ENCODE data around the gene SKIDA1. TPM values are rescaled to one million over a fixed set of nuclear protein-coding genes. Genes with fewer than 3 reads are reported as not detected.

Gene SKIDA1
- total RNA-seq, 5 donors from 2014 or later (not counting 1 experiment from before 2014, with no cell fraction given): 0.12 to 0.72 (median 0.57) TPM

- ChIA-PET CTCF (no interaction called here), POLR2A (interaction anchor here in 1 of 2 donors (0.7 kb wide), 1 partner anchor 23 kb away, joined by 3 read pairs; no protein-coding TSS in a partner anchor)
- H3K9me3 ChIP-seq: no peaks in the 10 kb centered on the region
- H3K27ac Mint-ChIP-seq: no peak overlapping the region
- H3K36me3 ChIP-seq (ENCODE audit: control insufficient read depth in 2 of 2, extremely low read depth in 1 of 2, insufficient read depth in 1 of 2, low read length in 1 of 2): no peaks in the 10 kb centered on the region
- H3K4me3 ChIP-seq (ENCODE audit: control insufficient read depth in 1 of 2, extremely low read depth in 1 of 2, low read length in 1 of 2): no peak overlapping the region
- no peak overlapping the region for H3K27ac ChIP-seq (ENCODE audit: low read length)
- H3K4me1 Mint-ChIP-seq: no peaks in the 10 kb centered on the region
- H3K4me3 Mint-ChIP-seq: no peak overlapping the region
- DNase-seq (no peak), ATAC-seq (replicated peaks in 1 of 4) (no peak)
- WGBS (ENCODE audit: insufficient coverage): 64% methylated on average over 1 of the region's 4 CpGs
- no peaks in the 10 kb centered on the region for H3K9me3 Mint-ChIP-seq
- no peaks in the 10 kb centered on the region for H3K27me3 Mint-ChIP-seq
- no peaks in the 10 kb centered on the region for H3K36me3 Mint-ChIP-seq
- no peaks in the 10 kb centered on the region for H3K4me1 ChIP-seq (ENCODE audit: control insufficient read depth in 1 of 2, extremely low read depth in 1 of 2, insufficient read depth in 2 of 2, low read length in 2 of 2)
- H3K27me3 ChIP-seq (replicated peaks in 1 of 2; ENCODE audit: control insufficient read depth in 2 of 2, extremely low read depth in 1 of 2, insufficient read depth in 2 of 2, low read length in 1 of 2): peaks cover 0 to 8% of the 10 kb centered on the region in 2 experiments
Measured at GRCh38 chr10:21473135-21473534, 52.3 kb downstream of the SKIDA1 start.

- Histone ChIP-seq H3K36me3 (ENCODE audit: control insufficient read depth in 2 of 2, extremely low read depth in 1 of 2, insufficient read depth in 1 of 2, low read length in 1 of 2) (no peaks in the 10 kb centered on the region), H3K9me3 (no peaks in the 10 kb centered on the region), H3K27me3 (replicated peaks in 1 of 2; ENCODE audit: control insufficient read depth in 2 of 2, extremely low read depth in 1 of 2, insufficient read depth in 2 of 2, low read length in 1 of 2) (peaks cover 0 to 7% of the 10 kb centered on the region in 2 experiments), H3K4me3 (ENCODE audit: control insufficient read depth in 1 of 2, extremely low read depth in 1 of 2, low read length in 1 of 2) (no peak overlapping the region), H3K27ac (ENCODE audit: low read length) (no peak overlapping the region), H3K4me1 (ENCODE audit: control insufficient read depth in 1 of 2, extremely low read depth in 1 of 2, insufficient read depth in 2 of 2, low read length in 2 of 2) (no peaks in the 10 kb centered on the region)
- no CpG with 5 or more reads among the region's 3 CpGs for WGBS (ENCODE audit: insufficient coverage)
- ATAC-seq (replicated peaks in 1 of 4): no peak
- Mint-ChIP-seq H3K27me3 (peaks cover 0 to 4% of the 10 kb centered on the region in 2 donors), H3K4me1 (no peaks in the 10 kb centered on the region), H3K4me3 (no peak overlapping the region), H3K9me3 (no peaks in the 10 kb centered on the region), H3K36me3 (no peaks in the 10 kb centered on the region), H3K27ac (no peak overlapping the region)
- no peak for DNase-seq
- ChIA-PET CTCF (interaction anchor here in 1 of 2 donors (0.6 kb wide), 2 partner anchors 1597 to 1653 kb away, joined by 3 read pairs; no protein-coding TSS in a partner anchor), POLR2A (interaction anchor here in 1 of 2 donors (0.6 kb wide), 1 partner anchor 58 kb away, joined by 4 read pairs; no protein-coding TSS in a partner anchor)
Measured at GRCh38 chr10:21468086-21468485, 57.4 kb downstream of the SKIDA1 start.

GRCh38 chr10:21467633-21468032 is 57.8 kb downstream of the SKIDA1 start:
- POLR2A ChIA-PET: interaction anchor here in 1 of 2 donors (0.6 kb wide), 1 partner anchor 58 kb away, joined by 4 read pairs; no protein-coding TSS in a partner anchor
- DNase-seq: no peak
- Mint-ChIP-seq H3K27me3 (peaks cover 0 to 5% of the 10 kb centered on the region in 2 donors), H3K4me3 (no peak overlapping the region), H3K4me1 (no peaks in the 10 kb centered on the region), H3K9me3 (no peaks in the 10 kb centered on the region), H3K36me3 (no peaks in the 10 kb centered on the region), H3K27ac (no peak overlapping the region)
- no CpG with 5 or more reads among the region's 1 CpG for WGBS (ENCODE audit: insufficient coverage)
- Histone ChIP-seq H3K4me3 (ENCODE audit: control insufficient read depth in 1 of 2, extremely low read depth in 1 of 2, low read length in 1 of 2) (no peak overlapping the region), H3K36me3 (ENCODE audit: control insufficient read depth in 2 of 2, extremely low read depth in 1 of 2, insufficient read depth in 1 of 2, low read length in 1 of 2) (no peaks in the 10 kb centered on the region), H3K9me3 (no peaks in the 10 kb centered on the region), H3K4me1 (ENCODE audit: control insufficient read depth in 1 of 2, extremely low read depth in 1 of 2, insufficient read depth in 2 of 2, low read length in 2 of 2) (no peaks in the 10 kb centered on the region), H3K27ac (ENCODE audit: low read length) (no peak overlapping the region), H3K27me3 (replicated peaks in 1 of 2; ENCODE audit: control insufficient read depth in 2 of 2, extremely low read depth in 1 of 2, insufficient read depth in 2 of 2, low read length in 1 of 2) (peaks cover 0 to 7% of the 10 kb centered on the region in 2 experiments)
- CTCF ChIA-PET: interaction anchor here (0.6 kb wide), 3 partner anchors 192 to 1654 kb away, joined by 3 read pairs; no protein-coding TSS in a partner anchor
- no peak for ATAC-seq (replicated peaks in 1 of 4)

GRCh38 chr10:21464134-21464533 is 61.3 kb downstream of the SKIDA1 start:
- H3K36me3 ChIP-seq (ENCODE audit: control insufficient read depth in 2 of 2, extremely low read depth in 1 of 2, insufficient read depth in 1 of 2, low read length in 1 of 2): no peaks in the 10 kb centered on the region
- Mint-ChIP-seq H3K27ac (no peak overlapping the region), H3K36me3 (no peaks in the 10 kb centered on the region), H3K9me3 (no peaks in the 10 kb centered on the region), H3K27me3 (peaks cover 0 to 5% of the 10 kb centered on the region in 2 donors), H3K4me3 (no peak overlapping the region), H3K4me1 (no peaks in the 10 kb centered on the region)
- no peak overlapping the region for H3K4me3 ChIP-seq (ENCODE audit: control insufficient read depth in 1 of 2, extremely low read depth in 1 of 2, low read length in 1 of 2)
- ChIA-PET CTCF (no interaction called here), POLR2A (no interaction called here)
- no peak overlapping the region for H3K27ac ChIP-seq (ENCODE audit: low read length)
- no peaks in the 10 kb centered on the region for H3K9me3 ChIP-seq
- DNase-seq (no peak), ATAC-seq (replicated peaks in 1 of 4) (no peak)
- no peaks in the 10 kb centered on the region for H3K4me1 ChIP-seq (ENCODE audit: control insufficient read depth in 1 of 2, extremely low read depth in 1 of 2, insufficient read depth in 2 of 2, low read length in 2 of 2)
- peaks cover 0 to 2% of the 10 kb centered on the region in 2 experiments for H3K27me3 ChIP-seq (replicated peaks in 1 of 2; ENCODE audit: control insufficient read depth in 2 of 2, extremely low read depth in 1 of 2, insufficient read depth in 2 of 2, low read length in 1 of 2)
- WGBS (ENCODE audit: insufficient coverage): 20% methylated on average over 1 of the region's 7 CpGs

Other genes with a start within 250 kb of the SKIDA1 start
- 10 to 100 TPM; 57.7 to 76.5 (median 66.1) TPM for gene MLLT10, start 8.6 kb upstream of the SKIDA1 start, total RNA-seq

Data from T-cell (primary cell).